Measurements from ENCODE around the gene PCYT2.

The PCYT2 gene

GRCh38 chr17:81930142-81931125 is 19.2 kb upstream of the PCYT2 start:
- TF ChIP-seq POLR2AphosphoS5 (IDR thresholded peaks at IDR 0.05; ENCODE audit: low read depth, low read length), result 0 out of 2 replicates have a peak, but pooled peaks have one; percentile 2
- no peak for TF ChIP-seq TAF1 (IDR thresholded peaks at IDR 0.05; ENCODE audit: borderline replicate concordance, insufficient read depth, low read length)
- TF ChIP-seq REST (IDR thresholded peaks at IDR 0.05; ENCODE audit: insufficient read depth in 1 of 2, low read depth in 2 of 2, low read length in 2 of 2), result peak; percentile 91 to 95
- no peak for TF ChIP-seq FOXP2 (optimal IDR thresholded peaks at IDR 0.05; ENCODE audit: borderline replicate concordance, extremely low read depth, extremely low read length, insufficient read depth)
- no peak for TF ChIP-seq SIN3A (IDR thresholded peaks at IDR 0.05; ENCODE audit: borderline replicate concordance, insufficient read depth, low read length)

- TF ChIP-seq FOXP2 (optimal IDR thresholded peaks at IDR 0.05; ENCODE audit: borderline replicate concordance, extremely low read depth, extremely low read length, insufficient read depth) (no peak), REST (IDR thresholded peaks at IDR 0.05; ENCODE audit: insufficient read depth in 1 of 2, low read depth in 2 of 2, low read length in 2 of 2) (no peak), POLR2AphosphoS5 (IDR thresholded peaks at IDR 0.05; ENCODE audit: low read depth, low read length) (no peak), SIN3A (IDR thresholded peaks at IDR 0.05; ENCODE audit: borderline replicate concordance, insufficient read depth, low read length) (no peak), TAF1 (IDR thresholded peaks at IDR 0.05; ENCODE audit: borderline replicate concordance, insufficient read depth, low read length) (no peak)
Observed at GRCh38 chr17:81929253-81930141, 18.3 kb upstream of the PCYT2 start.

GRCh38 chr17:81928544-81929252 is 17.5 kb upstream of the PCYT2 start:
- peak in 1 of 2 experiments; percentile 28; a peak in 1 of 4 replicates for TF ChIP-seq REST (IDR thresholded peaks at IDR 0.05; ENCODE audit: insufficient read depth in 1 of 2, low read depth in 2 of 2, low read length in 2 of 2)
- peak; percentile 72; the same call in 1 of the 2 replicates for TF ChIP-seq SIN3A (IDR thresholded peaks at IDR 0.05; ENCODE audit: borderline replicate concordance, insufficient read depth, low read length)
- TF ChIP-seq FOXP2 (optimal IDR thresholded peaks at IDR 0.05; ENCODE audit: borderline replicate concordance, extremely low read depth, extremely low read length, insufficient read depth), result no peak
- 0 out of 2 replicates have a peak, but pooled peaks have one; percentile 27 for TF ChIP-seq POLR2AphosphoS5 (IDR thresholded peaks at IDR 0.05; ENCODE audit: low read depth, low read length)

- TF ChIP-seq TAF1 (IDR thresholded peaks at IDR 0.05; ENCODE audit: borderline replicate concordance, insufficient read depth, low read length) (no peak), SIN3A (IDR thresholded peaks at IDR 0.05; ENCODE audit: borderline replicate concordance, insufficient read depth, low read length) (peak; percentile 82; the same call in 1 of the 2 replicates), POLR2AphosphoS5 (IDR thresholded peaks at IDR 0.05; ENCODE audit: low read depth, low read length) (peak; percentile 60; the same call in 1 of the 2 replicates), REST (IDR thresholded peaks at IDR 0.05; ENCODE audit: insufficient read depth in 1 of 2, low read depth in 2 of 2, low read length in 2 of 2) (no peak), FOXP2 (optimal IDR thresholded peaks at IDR 0.05; ENCODE audit: borderline replicate concordance, extremely low read depth, extremely low read length, insufficient read depth) (no peak)
Observed at GRCh38 chr17:81927653-81928543, 16.7 kb upstream of the PCYT2 start, which contains the start of gene MAFG. MAFG (minus strand) TSS chr17:81927735; CDS start chr17:81923185, 4,550 bp downstream.

All from PFSK-1 (cell line).